ENCODE measurements around the gene PLET1. TPM values are rescaled to one million over a fixed set of nuclear protein-coding genes. Genes with fewer than 3 reads are reported as not detected.

PLET1 gene
- total and polyA plus RNA-seq, 2 of the 4 experiments (the other 2 are of a cell fraction): not detected

- POLR2A ChIA-PET (ENCODE audit: unreplicated experiment): no interaction called here
- dilution Hi-C loops (cut with HindIII; ENCODE audit: low sequenced_read_pairs, unreplicated experiment): no loop called here
- no peak for ATAC-seq (ENCODE audit: low read depth)
Observed at GRCh38 chr11:112223754-112224532, 36.7 kb downstream of the PLET1 start.

More at GRCh38 chr11:112223754-112224532, 36.7 kb downstream of the PLET1 start:
- no peak overlapping the region for H3K4me2 ChIP-seq (ENCODE audit: low read depth, low read length)
- H3K4me3 ChIP-seq (ENCODE audit: insufficient read depth, low read depth, low read length): no peak overlapping the region
- no peak overlapping the region for H3K14ac ChIP-seq (replicated peaks; ENCODE audit: low read depth, low read length)
- no peaks in the 10 kb centered on the region for H3K36me3 ChIP-seq (ENCODE audit: control insufficient read depth, insufficient read depth, low read length)
- peaks cover 18 to 27% of the 10 kb centered on the region in 2 experiments for H3K79me1 ChIP-seq (ENCODE audit: low read depth in 1 of 2, low read length in 2 of 2)
- H2AFZ ChIP-seq (replicated peaks; ENCODE audit: low read length, poor library complexity): no peak overlapping the region
- intact Hi-C loops (cut with micrococcal nuclease): loop anchor here (1.0 to 10.0 kb wide), 4 partner anchors 143 to 1065 kb away; partner anchors contain the start of genes ALG9, CFAP68 and FDXACB1
- H3K9ac ChIP-seq (ENCODE audit: low read depth, low read length): no peak overlapping the region
- H3K9me1 ChIP-seq (ENCODE audit: insufficient read depth, low read length): no peaks in the 10 kb centered on the region
- TF ChIP-seq FOS (IDR thresholded peaks at IDR 0.05; ENCODE audit: low read depth, low read length) (no peak), RCOR1 (IDR thresholded peaks at IDR 0.05; ENCODE audit: insufficient replicate concordance, low read length) (no peak), USF2 (IDR thresholded peaks at IDR 0.05; ENCODE audit: low read depth, low read length) (no peak), RFX5 (IDR thresholded peaks at IDR 0.05; ENCODE audit: low read depth, low read length) (no peak)
- H2BK5ac ChIP-seq (ENCODE audit: low read depth, low read length, poor library complexity, severe bottlenecking): no peak overlapping the region
- no peak overlapping the region for H4K5ac ChIP-seq (ENCODE audit: low read depth, low read length)
- H3K4ac ChIP-seq (ENCODE audit: low read depth, low read length): no peak overlapping the region
- H3K4me1 ChIP-seq (ENCODE audit: control insufficient read depth, insufficient read depth, low read length): peaks cover 11% of the 10 kb centered on the region
- no peak overlapping the region for H2BK20ac ChIP-seq (ENCODE audit: low read depth, low read length)
- H3K27me3 ChIP-seq (ENCODE audit: control insufficient read depth, insufficient read depth, low read length): no peaks in the 10 kb centered on the region
- no peak overlapping the region for H2AK5ac ChIP-seq (ENCODE audit: low read depth, low read length)
- H3K56ac ChIP-seq (ENCODE audit: extremely low read depth, insufficient read depth, low read length): no peak overlapping the region
- H3K23ac ChIP-seq (ENCODE audit: low read depth, low read length): no peak overlapping the region
- H2AK9ac ChIP-seq (replicated peaks; ENCODE audit: low read depth, low read length, poor library complexity): no peak overlapping the region
- in situ Hi-C loops (cut with MboI; ENCODE audit: low sequenced_read_pairs): loop anchor here (5.0 to 25.0 kb wide), 4 partner anchors 58 to 1313 kb away; no protein-coding TSS in a partner anchor
- no peak for DNase-seq
- no peak overlapping the region for H4K8ac ChIP-seq (ENCODE audit: low read depth in 2 of 2, low read length in 2 of 2)
- no peaks in the 10 kb centered on the region for H3K9me3 ChIP-seq (ENCODE audit: control insufficient read depth, insufficient read depth, low read length)
- no peak overlapping the region for H3K27ac ChIP-seq (ENCODE audit: insufficient read depth, low read length)
- no peak overlapping the region; the same call in 1 of the 2 replicates for H2BK120ac ChIP-seq (ENCODE audit: low read depth, low read length)
- no peak overlapping the region for H3K18ac ChIP-seq (ENCODE audit: low read depth, low read length)
- no TSS peak for BruUV-seq (replicated peaks)
- no peak overlapping the region for H4K91ac ChIP-seq (ENCODE audit: insufficient read depth, low read depth, low read length)
- no peaks in the 10 kb centered on the region for H4K20me1 ChIP-seq (ENCODE audit: insufficient read depth, low read length)
- CTCF ChIA-PET: interaction anchor here (1.9 kb wide), 1 partner anchor 57 kb away, joined by 16 read pairs; no protein-coding TSS in a partner anchor
- no CpG with 5 or more reads among the region's 5 CpGs for WGBS, 2 experiments (ENCODE audit: extremely low coverage in 2 of 2, insufficient read length in 1 of 2)
- H2BK15ac ChIP-seq (ENCODE audit: low read depth, low read length): no peak overlapping the region
